ENCODE data around the gene NRXN3. TPM values are rescaled to one million over a fixed set of nuclear protein-coding genes. Genes with fewer than 3 reads are reported as not detected.

Gene NRXN3
- total RNA-seq, 2 experiments from 2014 or later: not detected

DNA sequence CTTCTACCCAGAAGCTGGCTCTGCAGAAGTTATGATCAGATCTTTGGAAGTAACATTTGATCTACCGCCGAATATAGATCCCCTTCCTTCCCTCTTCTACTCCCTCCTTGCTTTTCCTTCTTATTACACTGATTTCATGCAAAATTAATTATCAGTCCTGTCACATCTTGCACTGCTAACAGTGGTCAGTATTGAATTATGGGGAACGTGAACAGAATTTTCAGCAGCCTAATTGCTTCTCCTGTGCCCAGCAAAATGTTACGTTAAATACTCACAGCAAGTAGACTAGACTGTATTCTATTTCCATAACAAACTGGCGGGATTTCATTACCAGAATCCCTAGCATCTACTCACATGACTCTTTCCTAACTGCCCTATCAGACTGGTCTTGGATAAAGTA is 1444.3 kb downstream of the NRXN3 start:
- no peak overlapping the region for H3K4me3 Mint-ChIP-seq
- CTCF ChIA-PET: no interaction called here
- POLR2A ChIA-PET: no interaction called here
- DNase-seq: no peak
- H3K36me3 Mint-ChIP-seq (ENCODE audit: low read depth): no peaks in the 10 kb centered on the region
- H3K4me1 Mint-ChIP-seq: no peaks in the 10 kb centered on the region
- no peaks in the 10 kb centered on the region for H3K27me3 Mint-ChIP-seq
- H3K27ac Mint-ChIP-seq: no peak overlapping the region
- no peaks in the 10 kb centered on the region for H3K9me3 Mint-ChIP-seq

DNA sequence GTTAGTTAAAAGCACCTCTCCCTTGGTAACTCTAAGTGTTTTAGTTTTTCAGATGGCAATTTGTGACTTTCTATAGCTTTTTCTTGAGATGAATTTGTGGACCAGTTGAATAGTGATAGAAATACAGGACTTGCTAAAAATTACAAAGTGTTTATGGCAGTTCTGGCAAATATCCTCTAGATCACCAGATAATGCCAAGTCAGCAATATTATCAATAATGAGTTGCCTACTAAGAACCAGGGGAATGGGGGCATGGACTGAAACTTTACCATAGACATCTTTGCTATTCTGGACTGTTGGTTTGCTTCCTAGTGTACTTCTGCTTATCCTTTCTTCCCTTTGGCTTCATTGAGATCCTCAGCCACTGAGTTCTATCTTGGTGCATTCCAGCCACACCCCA is 1456.9 kb downstream of the NRXN3 start:
- ChIA-PET CTCF (interaction anchor here (0.5 kb wide), 1 partner anchor 340 kb away, joined by 3 read pairs; no protein-coding TSS in a partner anchor), POLR2A (no interaction called here)
- H3K9me3 Mint-ChIP-seq: peaks cover 7% of the 10 kb centered on the region
- no peak overlapping the region for H3K27ac Mint-ChIP-seq
- H3K36me3 Mint-ChIP-seq (ENCODE audit: low read depth): no peaks in the 10 kb centered on the region
- no peak for DNase-seq
- H3K4me3 Mint-ChIP-seq: no peak overlapping the region
- no peaks in the 10 kb centered on the region for H3K27me3 Mint-ChIP-seq
- H3K4me1 Mint-ChIP-seq: no peaks in the 10 kb centered on the region

DNA sequence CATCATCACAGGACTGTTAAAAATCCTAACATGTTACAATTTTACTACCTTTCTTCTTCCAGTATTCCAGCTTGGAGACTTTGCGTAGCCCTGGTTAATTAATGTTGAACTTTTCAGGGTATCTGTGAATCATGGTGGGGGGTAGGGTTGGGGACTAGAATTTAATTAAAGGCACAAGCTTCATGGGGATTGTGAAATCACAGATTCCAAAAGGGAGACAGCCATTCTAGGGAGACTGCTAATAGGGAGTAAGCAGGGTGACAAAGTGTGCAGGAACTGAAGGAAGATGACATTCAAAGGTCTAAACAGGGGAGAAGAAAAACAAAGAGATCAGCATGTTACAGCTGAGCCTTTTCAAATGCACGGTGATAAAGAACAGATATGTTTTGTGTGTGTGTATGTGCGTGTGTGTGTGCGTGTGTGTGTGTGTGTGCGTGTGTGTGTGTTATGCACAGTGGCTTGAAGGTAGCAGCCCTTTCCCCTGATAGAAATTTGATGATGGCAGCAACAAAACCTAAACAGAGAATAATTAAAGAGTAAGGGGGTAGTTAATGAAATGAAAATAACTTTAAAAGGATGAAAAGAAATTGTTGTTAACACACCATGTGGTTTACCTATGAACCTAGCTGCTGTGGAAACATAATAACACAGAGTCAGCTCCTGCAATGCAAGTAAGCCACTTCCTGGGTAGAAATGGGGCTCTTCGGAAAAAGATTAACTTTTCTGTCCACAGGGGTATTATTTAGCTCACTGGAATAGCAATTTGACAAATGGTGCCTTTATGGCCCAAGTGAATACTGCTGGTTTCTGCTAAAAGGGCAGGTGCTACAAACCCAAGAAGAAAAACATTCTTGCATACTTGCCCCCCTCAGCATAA is 1459.5 kb downstream of the NRXN3 start:
- Mint-ChIP-seq H3K27me3 (no peaks in the 10 kb centered on the region), H3K9me3 (peaks cover 7% of the 10 kb centered on the region), H3K36me3 (ENCODE audit: low read depth) (no peaks in the 10 kb centered on the region), H3K4me3 (no peak overlapping the region), H3K4me1 (no peaks in the 10 kb centered on the region), H3K27ac (no peak overlapping the region)
- POLR2A ChIA-PET: no interaction called here
- CTCF ChIA-PET: no interaction called here
- DNase-seq: no peak

DNA sequence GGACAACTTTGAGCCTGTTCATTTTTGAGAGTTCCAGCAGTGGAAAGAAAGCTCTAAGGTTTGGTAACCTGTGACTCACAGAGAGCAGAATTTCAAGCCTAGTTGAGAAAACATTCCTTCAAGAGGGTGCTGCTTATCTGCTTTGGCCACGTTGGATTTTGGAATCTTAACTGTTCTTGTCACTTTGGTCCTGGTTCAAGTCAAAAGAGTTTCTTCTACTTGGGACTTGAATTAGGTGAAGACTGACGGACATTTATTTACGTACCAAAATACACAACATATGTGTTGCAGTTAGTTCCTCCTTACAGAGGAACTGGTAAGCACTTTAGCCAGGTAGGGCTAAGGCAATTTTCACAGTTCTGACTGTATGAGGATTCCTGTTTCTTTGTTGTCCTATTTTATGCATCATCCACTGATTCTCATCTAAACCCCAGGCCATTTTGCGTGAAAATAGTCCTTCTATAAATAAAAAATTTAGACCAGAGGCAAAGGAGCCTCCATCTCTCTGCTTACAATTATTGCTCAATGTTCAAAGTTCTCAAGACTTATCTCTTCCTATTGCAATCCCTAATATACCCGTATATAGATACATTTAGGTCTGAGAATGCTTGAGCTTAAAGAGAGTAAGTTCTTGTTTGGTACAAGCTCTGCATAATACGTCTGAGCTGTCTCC is 1460.3 kb downstream of the NRXN3 start:
- peaks cover 11% of the 10 kb centered on the region for H3K9me3 Mint-ChIP-seq
- POLR2A ChIA-PET: no interaction called here
- CTCF ChIA-PET: no interaction called here

DNA sequence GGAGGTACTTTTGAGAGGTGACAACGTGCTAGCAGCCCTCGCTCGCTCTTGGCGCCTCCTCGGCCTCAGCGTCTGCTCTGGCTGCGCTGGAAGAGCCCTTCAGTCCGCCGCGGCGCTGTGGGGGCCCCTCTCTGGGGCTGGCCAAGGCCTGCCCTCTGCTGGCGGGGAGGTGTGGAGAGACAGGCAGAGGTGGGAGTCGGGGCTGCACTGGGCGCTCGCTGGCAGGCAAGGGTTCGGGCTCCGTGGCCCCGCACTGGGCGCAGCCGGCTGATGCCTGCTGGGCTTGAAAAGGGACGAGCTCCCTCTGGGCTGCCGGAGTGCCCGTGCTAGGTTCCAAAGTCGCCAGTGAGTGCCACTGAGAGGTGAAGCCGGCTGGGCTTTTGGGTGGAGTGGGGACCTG is 1461.1 kb downstream of the NRXN3 start:
- CTCF ChIA-PET: no interaction called here
- no peak overlapping the region for H3K27ac Mint-ChIP-seq
- no peak overlapping the region for H3K4me3 Mint-ChIP-seq
- H3K4me1 Mint-ChIP-seq: no peaks in the 10 kb centered on the region
- POLR2A ChIA-PET: no interaction called here
- H3K36me3 Mint-ChIP-seq (ENCODE audit: low read depth): no peaks in the 10 kb centered on the region
- DNase-seq: no peak
- H3K9me3 Mint-ChIP-seq: peaks cover 11% of the 10 kb centered on the region
- no peaks in the 10 kb centered on the region for H3K27me3 Mint-ChIP-seq

More for the DNA sequence above, 1460.3 kb downstream of the NRXN3 start:
- no peaks in the 10 kb centered on the region for H3K4me1 Mint-ChIP-seq
- DNase-seq: no peak
- H3K36me3 Mint-ChIP-seq (ENCODE audit: low read depth): no peaks in the 10 kb centered on the region
- no peak overlapping the region for H3K27ac Mint-ChIP-seq
- no peak overlapping the region for H3K4me3 Mint-ChIP-seq
- H3K27me3 Mint-ChIP-seq: no peaks in the 10 kb centered on the region

DNA sequence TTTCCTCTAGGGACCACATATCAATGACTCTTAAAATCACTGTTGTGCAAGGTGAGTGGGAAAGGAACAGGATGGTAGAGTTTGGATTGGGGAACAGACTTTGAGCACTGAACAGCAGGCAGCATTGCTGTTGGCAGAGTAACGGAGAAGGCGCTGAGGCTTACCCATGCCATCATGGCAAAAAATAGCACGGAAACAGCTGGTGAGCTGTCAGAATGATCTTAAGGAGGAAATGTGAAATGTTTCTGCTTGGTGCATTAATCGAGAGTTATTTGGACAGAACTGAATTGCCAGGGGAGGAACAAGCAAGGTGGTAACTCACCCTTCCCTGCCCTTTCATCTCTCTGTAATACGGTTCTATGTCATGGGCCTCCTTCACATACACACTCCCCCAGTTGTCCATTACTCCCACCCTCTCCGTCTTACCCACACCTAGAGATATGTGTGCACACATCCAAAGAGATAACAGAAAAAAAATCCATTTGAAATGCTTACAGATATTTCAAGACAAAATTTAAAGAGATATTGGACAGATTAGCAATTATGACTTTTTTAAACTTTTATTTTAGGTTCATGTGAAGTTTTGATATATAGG is 1468.6 kb downstream of the NRXN3 start:
- CTCF ChIA-PET: no interaction called here
- POLR2A ChIA-PET: no interaction called here
- no peak for DNase-seq
- Mint-ChIP-seq H3K36me3 (ENCODE audit: low read depth) (no peaks in the 10 kb centered on the region), H3K27ac (no peak overlapping the region), H3K27me3 (no peaks in the 10 kb centered on the region), H3K4me3 (no peak overlapping the region), H3K9me3 (peaks cover 5% of the 10 kb centered on the region), H3K4me1 (no peaks in the 10 kb centered on the region)

DNA sequence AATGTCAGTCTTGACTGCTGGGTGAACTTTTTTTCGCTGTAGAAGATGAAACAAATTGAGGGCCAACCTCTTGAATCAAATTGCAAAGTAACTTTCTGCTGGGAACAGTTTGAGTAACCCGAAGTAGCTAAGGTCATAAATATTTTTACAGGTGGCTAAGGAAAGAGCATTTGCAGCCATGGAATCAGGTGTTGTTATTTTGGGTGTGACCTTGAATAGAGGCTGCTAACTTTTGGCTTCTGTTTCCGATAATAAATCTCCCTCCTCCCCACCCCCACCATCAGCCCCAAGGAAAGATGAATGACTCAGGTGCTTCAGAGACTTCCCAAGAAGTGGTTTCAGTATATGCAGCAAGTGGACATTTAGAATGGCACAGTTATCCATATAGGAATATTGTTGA is 1469.4 kb downstream of the NRXN3 start:
- ChIA-PET CTCF (no interaction called here), POLR2A (no interaction called here)
- Mint-ChIP-seq H3K4me1 (no peaks in the 10 kb centered on the region), H3K36me3 (ENCODE audit: low read depth) (no peaks in the 10 kb centered on the region), H3K27ac (no peak overlapping the region), H3K27me3 (no peaks in the 10 kb centered on the region), H3K9me3 (peaks cover 5% of the 10 kb centered on the region), H3K4me3 (no peak overlapping the region)
- no peak for DNase-seq

DNA sequence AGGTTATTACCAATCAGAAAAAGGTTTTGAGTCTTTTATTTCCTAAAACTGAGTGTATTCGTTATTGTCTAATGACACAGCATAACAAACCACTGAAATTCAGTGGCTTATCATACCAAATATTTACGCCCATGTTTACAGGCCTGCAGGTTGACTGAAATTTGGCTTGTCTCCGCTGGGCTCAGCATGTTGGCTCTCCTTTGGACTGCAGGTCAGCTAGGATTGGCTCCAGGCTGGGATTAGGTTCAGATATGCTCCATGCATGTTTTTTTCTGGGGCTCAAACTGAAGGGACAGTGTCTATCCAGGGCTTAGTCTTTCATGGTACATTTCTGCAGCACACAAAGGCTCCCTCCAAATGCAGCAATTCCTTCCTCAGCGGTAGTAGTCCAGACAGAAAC is 1471.2 kb downstream of the NRXN3 start:
- H3K36me3 Mint-ChIP-seq (ENCODE audit: low read depth): no peaks in the 10 kb centered on the region
- POLR2A ChIA-PET: no interaction called here
- no peak for DNase-seq
- no peak overlapping the region for H3K4me3 Mint-ChIP-seq
- H3K4me1 Mint-ChIP-seq: no peaks in the 10 kb centered on the region
- no peaks in the 10 kb centered on the region for H3K27me3 Mint-ChIP-seq
- H3K27ac Mint-ChIP-seq: no peak overlapping the region
- peaks cover 2% of the 10 kb centered on the region for H3K9me3 Mint-ChIP-seq
- CTCF ChIA-PET: no interaction called here

DNA sequence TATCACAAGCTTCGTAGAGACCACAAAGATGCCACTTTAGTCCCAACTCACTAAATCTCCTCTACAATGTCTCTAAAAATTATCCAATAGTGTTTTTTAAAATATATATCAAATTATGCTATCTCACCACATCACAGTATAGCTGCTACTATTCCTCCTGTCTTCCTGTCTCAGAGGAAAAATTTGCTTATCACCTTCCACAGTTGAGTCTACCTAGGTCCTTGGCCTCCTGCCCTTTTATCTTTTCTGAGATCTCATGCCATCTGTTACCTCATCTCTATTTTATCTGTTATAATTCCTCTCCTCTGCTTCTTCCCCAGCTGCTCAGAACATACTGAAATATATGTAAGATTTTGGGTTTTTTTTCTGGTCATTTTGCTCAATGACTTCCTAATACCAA is 1473.0 kb downstream of the NRXN3 start:
- POLR2A ChIA-PET: no interaction called here
- Mint-ChIP-seq H3K4me3 (no peak overlapping the region), H3K27me3 (no peaks in the 10 kb centered on the region), H3K27ac (no peak overlapping the region), H3K4me1 (no peaks in the 10 kb centered on the region), H3K9me3 (peaks cover 2% of the 10 kb centered on the region), H3K36me3 (ENCODE audit: low read depth) (no peaks in the 10 kb centered on the region)
- CTCF ChIA-PET: no interaction called here
- DNase-seq: no peak

DNA sequence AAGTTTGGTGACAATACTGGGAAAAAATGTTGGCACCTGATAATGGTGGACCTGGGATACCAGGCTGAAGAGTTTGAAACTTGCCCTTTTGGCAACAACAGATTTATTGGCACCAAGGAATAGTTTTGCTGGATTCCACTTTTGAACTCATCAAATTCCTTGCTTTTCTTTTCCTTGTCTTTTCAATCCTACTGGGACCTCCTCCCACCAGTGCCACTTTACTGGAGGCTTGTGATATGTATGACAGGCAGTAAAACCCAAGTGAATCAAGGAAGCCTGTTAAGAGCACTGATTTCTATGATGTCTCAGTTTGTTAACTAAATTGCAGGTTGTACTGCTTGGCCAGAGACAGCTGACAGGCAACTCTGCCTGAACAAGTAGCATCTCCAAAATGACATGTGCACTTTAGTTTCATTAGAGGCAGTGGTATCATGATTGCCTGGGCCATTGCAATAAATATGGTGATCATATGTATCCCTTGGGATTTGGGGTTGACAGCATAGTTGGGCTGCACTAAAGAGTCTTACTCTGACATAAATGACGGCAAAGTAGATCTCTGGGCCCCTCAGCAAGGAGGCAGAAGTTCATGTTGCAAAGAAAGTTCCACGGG is 1475.7 kb downstream of the NRXN3 start:
- Mint-ChIP-seq H3K27me3 (no peaks in the 10 kb centered on the region), H3K27ac (no peak overlapping the region), H3K4me3 (no peak overlapping the region), H3K36me3 (ENCODE audit: low read depth) (no peaks in the 10 kb centered on the region), H3K4me1 (no peaks in the 10 kb centered on the region), H3K9me3 (peaks cover 3% of the 10 kb centered on the region)
- CTCF ChIA-PET: no interaction called here
- no peak for DNase-seq
- POLR2A ChIA-PET: no interaction called here

DNA sequence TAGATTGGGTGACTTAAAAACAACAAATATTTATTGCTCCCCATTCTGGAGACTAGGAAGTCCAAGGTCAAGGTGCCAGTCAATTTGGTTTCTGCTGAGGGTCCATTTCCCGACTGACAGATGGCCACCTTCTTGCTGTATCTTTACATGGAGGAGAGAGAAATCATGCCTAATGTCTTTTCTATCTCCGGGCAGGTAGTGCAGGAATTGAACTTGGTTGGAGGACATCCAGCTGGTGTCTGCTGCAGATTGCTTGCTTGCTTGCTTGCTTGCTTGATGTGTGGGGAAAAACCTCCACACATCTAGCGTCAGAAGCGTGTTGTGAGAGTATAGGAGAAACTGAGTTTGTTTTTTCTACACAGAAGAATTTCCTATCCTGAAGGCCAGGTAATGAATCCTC is 1479.7 kb downstream of the NRXN3 start:
- no peaks in the 10 kb centered on the region for H3K4me1 Mint-ChIP-seq
- POLR2A ChIA-PET: no interaction called here
- no peak overlapping the region for H3K27ac Mint-ChIP-seq

DNA sequence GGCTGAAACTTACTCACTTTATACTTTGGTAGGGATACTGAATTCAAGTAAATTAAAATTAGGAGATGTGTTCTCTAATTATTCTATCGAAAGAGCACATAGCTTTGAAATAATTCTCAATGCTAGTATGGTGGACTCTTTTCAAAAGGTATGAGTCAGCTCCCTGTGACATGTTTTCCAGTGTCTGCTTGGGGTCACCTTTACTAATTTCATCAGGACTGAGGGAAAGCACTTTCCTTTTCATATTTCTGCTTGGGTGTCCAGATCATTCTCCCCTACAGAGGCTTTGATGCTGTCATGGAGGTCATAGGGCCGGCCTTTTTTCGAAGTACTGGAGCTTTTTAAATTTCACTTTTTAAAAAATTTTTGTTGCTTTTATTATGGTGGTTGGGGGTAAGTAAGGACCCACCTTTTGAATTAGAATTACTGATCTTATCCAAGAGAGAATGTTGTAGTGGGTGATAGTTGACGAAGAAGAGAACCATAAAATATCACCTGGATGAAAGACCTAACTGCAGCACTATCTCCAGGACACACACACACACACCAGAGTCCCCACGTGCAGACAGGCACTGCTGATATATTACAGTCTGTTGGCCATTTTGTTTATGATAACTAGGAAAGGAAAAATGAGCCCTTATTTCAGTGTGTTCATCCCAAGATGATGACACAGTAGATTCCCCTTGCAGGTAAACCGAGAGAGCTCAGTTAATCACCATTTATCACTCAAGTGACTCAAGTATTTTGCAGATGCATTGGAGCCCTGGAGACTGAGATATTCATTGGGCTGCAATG is 1482.5 kb downstream of the NRXN3 start:
- Mint-ChIP-seq H3K4me3 (no peak overlapping the region), H3K27me3 (no peaks in the 10 kb centered on the region), H3K36me3 (ENCODE audit: low read depth) (no peaks in the 10 kb centered on the region), H3K4me1 (no peaks in the 10 kb centered on the region), H3K9me3 (peaks cover 8% of the 10 kb centered on the region), H3K27ac (no peak overlapping the region)
- CTCF ChIA-PET: no interaction called here
- POLR2A ChIA-PET: no interaction called here
- DNase-seq: no peak

More for the DNA sequence above, 1479.7 kb downstream of the NRXN3 start:
- DNase-seq: no peak
- CTCF ChIA-PET: no interaction called here
- Mint-ChIP-seq H3K4me3 (no peak overlapping the region), H3K9me3 (peaks cover 8% of the 10 kb centered on the region), H3K27me3 (no peaks in the 10 kb centered on the region), H3K36me3 (ENCODE audit: low read depth) (no peaks in the 10 kb centered on the region)

DNA sequence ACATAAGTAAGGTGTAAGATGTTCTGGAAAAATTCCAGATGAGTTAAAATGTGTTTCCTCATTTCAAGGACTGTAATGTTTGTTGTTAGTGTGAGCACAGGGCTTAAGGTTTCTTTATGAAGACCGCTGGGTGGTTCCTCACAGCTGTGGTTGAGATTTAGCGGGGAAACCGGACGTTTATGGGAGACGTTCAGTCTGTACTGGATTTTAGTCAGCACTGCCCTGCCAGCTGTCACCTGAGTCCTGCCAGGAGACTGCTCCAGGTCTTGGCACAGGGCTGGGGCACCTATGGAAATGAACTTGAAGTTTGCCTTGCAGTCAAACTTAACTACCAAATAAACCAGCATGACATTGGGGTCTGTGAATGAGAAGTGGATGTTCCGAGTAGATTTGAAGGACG is 1485.9 kb downstream of the NRXN3 start:
- H3K4me1 Mint-ChIP-seq: no peaks in the 10 kb centered on the region
- CTCF ChIA-PET: no interaction called here
- no peak overlapping the region for H3K27ac Mint-ChIP-seq
- POLR2A ChIA-PET: no interaction called here
- no peaks in the 10 kb centered on the region for H3K36me3 Mint-ChIP-seq (ENCODE audit: low read depth)
- H3K27me3 Mint-ChIP-seq: no peaks in the 10 kb centered on the region
- peaks cover 5% of the 10 kb centered on the region for H3K9me3 Mint-ChIP-seq
- DNase-seq: no peak
- no peak overlapping the region for H3K4me3 Mint-ChIP-seq
